ENCODE results near the gene CDK5RAP2.
"Not testable (repeated sequence)": the region's sequence is repeated elsewhere in the genome, so short reads cannot be mapped to it uniquely, and the experiment has no call there.

The CDK5RAP2 gene

DNA sequence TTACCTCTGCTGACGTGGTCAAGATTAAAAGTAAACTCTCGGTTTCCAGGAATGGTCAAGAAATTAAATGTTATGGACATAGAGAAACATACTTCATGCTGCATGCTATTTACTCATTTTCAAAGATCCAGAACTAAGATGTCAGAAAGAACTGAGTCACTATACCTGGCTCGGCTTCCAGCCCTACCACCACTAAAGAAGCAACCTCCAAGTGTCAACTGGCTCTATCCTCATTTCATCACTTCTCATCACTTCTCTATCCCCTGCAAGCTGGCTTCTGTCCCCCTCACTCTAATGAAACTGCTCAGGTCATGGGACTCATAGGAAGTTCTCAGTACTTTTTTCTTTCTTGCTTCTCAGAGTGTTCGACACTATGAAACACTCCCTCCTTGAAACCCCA, 116.2 kb downstream of the CDK5RAP2 start:
- DNase-seq, result no peak

DNA sequence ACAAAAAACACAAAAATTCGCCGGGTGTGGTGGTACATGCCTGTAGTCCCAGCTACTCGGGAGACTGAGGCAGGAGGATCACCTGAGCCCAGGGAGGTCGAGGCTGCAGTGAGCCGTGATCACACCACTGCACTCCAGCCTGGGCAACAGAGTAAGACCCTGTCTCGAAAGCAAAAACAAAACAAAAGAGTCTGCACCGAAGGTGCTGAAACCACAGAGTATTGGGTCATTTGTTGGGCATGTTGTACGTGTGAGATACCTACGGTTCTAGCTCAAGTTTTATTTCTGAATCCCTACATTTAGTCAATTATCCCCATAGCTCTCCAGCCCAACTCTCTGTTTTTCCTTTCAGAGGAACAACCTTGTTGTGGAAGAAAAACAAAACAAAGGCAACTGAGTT, 118.3 kb downstream of the CDK5RAP2 start:
- not testable (repeated sequence) for DNase-seq

DNA sequence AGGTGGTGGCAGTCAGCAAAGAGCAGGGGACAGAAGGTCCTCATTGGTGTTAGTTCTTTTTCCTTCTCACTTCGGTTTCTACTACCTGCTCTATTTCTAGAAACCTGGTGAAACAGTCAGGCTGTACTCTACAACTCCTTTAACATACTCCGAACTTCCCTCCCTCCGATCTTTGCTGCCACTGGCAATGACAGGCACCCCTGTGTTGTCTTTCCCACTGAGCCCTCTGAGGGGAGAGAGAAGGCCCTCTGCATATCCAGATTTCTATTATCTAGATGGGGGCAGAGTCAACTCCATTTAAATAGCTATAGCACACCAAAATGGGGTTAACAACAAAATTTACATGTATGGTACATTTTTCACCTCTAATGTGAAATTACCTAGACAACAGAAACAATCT, 123.7 kb downstream of the CDK5RAP2 start:
- no peak for DNase-seq

DNA sequence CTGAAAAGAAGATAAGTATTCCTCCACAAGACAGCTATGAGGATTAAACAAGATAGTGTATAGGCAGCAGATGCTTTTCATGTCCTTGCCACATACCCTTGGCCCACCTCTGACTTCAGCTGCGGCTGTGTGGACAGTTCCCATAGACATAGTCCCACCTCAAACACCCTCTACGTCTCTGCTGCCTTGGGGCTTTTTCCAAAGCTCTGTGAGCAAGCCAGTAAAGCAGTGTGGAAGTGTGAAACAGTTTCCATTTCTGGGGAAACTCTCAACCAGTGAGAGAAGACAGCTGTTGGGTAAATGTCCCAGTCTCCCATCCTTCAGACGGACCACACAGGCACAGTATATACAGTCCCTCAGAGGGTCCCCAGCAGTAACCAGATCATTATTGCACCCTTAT, 125.5 kb downstream of the CDK5RAP2 start:
- no peak for DNase-seq

DNA sequence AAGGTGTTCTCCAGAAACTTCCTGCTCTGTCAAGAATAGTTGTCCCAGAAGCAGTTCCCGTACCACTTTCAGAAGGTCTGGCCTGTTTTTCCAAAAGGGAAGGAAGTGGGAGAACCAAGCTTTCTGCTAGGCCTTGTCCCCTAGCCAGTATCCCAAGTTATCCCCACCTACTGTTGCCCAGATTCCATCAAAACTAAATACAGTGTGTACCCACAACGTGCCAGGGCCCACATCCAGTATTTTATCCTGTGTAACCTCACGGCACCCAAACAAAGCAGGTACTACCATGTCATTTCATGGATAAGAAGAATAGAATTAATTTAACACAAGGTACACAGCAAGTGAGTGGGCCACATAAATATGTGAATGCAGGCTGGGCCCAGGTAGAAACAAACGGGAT, 126.2 kb downstream of the CDK5RAP2 start:
- no peak for DNase-seq

DNA sequence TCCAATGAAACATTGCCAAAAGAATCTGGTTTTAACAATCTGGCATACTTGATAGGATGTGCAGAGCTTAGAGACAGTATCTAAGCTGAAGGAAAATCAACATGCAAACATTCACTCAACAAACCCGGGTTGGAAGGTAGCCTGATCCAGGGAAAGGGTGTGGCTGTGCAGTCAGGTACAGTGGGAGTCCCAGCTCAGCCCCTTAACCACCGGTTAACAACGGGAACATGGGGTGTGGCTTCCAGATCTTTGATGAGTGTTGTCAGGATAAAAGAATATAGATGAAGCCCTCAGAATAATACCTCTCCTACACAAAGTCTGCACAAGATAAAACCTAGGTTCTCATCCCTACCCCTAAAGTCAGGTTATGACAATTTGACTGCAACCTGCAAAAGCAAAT, 127.3 kb downstream of the CDK5RAP2 start:
- no peak for DNase-seq

DNA sequence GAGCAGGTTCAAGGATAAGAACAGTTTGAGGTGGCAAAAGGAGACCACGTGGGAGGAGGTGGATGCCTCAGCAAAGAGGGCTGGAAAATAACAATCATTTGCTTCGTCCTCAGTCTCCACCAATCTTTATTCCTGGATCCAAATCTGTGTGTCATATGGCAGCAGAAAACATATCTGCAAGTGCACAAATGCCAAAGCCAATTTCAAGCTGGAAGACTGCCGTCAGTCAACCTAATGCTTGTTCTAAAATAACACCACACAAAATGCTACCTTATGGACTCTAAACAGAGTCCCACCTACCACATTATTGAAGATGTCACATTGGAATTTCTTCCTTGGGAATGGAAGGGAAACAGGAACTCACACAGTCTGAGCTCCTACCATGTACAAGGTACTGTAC, 129.1 kb downstream of the CDK5RAP2 start:
- no peak for DNase-seq

DNA sequence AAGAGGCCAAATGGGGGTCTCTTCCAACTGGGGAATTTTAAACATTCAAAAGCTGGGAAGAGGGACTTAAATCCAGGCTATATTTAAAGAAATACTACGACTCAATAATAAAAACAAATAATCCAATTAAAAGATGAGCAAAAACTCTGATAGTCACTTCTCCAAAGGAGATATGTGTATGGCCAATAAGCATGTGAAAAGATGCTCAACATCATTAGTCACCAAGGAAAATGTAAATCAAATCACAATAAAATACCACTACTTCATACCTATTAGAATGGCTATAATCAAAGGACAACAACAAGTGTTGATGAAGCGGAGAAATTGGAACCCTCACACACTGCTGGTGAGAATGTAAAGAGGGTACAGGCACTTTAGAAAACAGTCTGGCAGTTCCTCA, 130.4 kb downstream of the CDK5RAP2 start:
- DNase-seq, result no peak

DNA sequence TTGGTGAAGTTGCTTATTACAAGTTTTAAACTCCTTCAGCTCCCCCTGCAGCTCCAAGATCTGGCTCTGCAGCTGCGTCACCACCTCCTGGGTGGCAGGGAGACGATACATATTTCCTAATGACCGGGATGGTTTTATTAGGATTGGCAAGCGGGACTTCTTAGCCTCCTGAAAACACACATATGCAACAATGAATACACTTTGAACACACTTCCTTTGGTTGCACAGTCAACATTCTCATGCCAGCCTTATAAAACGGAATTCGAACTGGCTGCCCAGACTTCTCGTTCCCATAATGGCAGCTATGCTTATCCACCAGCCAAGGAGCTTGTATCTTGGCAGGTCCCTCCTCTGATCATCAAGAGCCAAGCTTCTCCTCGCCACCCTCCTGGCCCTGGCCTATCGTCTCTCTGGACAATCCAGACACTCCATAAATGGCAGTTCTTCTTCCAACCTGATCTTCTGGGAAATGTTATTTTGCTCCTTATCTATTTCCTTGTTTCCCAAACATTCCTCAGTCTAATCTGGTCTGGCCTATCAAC, 131.9 kb downstream of the CDK5RAP2 start:
- no peak for DNase-seq

DNA sequence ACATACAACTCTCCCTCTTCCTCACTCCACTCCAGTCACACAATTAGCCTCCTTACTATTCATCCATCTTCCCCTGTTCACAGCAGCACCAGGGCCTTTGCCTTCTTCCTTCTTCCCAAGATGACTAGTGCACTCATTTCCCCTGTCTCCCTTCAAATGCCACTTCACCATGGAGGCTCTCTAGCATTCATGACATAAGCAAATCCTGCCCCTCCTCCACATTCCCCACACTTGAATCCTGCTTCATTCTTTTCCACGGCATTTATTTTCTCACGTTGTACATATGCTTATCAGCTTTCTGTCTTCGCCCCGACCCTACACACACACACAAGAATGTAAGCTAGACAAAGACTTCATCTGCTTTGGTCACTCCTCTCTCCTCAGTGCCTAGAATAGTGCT, 133.3 kb downstream of the CDK5RAP2 start:
- DNase-seq, result no peak

DNA sequence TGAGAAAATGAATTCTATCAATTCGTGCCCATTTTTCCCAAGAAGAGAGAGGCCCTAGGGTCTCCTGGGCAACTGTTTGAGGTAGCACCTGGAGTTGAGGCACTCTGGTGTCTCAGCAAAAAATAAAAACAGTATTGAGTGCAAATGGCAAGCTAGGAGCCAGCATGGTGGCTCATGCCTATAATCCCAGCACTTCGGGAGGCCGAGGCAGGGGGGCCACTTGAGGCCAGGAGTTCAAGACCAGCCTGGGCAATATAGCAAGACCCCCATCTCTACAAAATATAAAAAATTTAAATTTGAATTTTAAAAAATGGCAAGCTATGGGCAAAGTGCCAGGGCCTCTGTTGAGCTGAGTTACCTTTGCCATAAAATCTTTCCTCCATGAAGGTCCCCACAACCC, 136.0 kb downstream of the CDK5RAP2 start:
- no peak for DNase-seq

DNA sequence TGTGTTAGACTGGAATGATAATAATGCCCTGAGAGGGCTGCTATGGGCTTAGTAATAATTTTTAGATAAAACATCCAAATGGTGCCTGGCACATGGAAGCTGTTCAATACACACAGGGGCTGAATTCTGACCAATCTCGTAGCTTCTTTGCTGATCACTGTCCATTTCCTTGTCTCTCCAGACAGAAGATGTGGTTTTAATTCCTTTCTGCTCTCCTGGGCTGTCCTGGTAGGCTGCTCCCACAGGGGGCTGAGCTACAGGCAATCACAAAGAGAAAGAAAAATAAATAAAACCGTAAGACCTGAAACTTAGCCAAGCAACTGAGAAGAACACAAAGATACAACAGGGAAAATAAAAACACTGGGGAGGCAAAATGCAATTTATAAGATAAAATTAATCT, 136.5 kb downstream of the CDK5RAP2 start:
- no peak for DNase-seq

DNA sequence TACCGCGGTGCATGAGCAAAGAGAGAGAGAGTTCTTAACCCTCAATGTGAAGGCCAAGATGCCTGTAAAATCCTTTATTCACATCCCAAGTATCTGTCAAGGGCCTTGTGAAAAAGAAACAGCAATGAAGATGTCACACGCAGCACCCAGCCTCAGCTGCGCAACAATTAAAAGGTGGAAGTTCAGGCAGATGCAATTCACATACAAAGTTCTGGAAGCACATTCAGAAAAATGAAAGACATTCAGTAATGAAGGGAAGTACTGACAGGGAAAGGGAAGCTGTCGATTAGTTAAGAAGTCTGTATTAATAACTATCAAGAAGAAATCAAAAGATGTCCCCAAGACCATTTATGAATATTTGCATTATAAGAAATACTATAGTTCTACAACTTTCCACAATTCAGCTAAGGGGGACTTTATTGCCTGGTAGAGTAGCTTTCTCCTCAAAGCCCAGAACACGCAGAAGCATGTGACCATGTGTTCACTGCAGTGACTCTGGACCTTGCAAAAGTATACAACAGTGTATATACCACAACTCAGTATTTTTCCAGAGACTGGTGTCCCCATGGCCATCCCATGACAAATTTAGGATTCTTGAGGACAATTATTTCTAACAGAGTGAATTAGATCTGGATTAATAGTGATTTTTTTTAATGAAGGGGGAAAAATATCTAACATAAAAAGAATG, 137.5 kb downstream of the CDK5RAP2 start:
- no peak for DNase-seq

DNA sequence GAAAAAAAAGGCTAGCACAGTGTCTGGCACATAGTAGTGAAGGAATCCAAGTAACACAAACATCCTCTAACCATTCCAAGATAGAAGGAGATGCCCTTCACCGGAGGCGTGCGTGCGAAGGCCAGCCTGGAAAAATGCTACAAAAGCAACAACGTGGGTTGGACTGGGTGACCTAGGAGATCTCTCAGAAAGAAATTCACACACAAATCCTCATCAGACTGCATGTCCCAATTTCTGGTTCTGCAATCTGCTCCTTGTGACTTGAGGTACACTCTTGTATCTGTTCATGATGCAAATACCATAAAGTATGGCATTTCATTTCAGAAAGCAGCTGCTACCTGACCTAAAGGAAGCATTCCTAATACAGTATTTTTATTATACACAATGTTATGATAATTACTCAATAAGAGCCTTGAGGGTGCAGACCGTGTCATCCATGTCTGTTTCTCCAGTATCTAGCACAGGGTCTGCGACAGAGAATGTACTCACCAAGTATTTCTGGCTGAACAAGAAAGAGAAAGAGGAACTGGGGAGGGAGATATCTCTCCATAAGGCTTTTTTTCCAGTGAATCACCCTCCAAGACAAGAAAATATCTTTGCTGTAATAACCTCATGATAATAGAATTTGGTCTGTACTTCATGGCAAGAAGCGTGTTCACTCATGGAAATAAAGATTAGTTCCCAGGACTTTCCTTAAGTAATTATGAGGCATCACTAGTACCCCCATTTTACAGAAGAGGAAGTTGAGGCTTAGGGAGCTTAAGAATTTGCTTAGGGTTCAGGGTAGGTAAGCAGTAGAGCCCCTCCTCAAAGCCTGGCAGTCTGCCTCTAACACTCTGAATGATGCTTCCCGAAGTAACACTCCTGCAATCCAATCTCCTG, 138.3 kb downstream of the CDK5RAP2 start:
- DNase-seq, result no peak

DNA sequence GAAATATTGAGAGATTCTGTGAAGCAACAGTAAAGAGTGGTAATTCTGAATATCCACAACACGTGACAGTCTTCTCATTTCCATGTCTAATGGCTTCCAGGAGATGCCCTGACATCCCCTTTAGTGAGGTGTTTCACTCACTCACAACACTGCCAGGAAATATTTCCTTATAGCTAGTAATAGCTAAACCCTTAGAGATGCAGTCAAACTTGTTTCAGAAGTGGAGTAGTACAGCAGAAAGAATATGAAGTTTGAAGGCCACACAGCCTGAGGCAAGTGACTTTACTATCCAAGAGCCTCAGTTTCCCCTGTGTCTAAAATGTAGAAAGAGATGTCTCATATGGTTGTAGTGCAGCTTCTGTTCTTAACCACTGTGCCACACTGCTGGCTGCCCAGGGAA, 139.2 kb downstream of the CDK5RAP2 start:
- no peak for DNase-seq

DNA sequence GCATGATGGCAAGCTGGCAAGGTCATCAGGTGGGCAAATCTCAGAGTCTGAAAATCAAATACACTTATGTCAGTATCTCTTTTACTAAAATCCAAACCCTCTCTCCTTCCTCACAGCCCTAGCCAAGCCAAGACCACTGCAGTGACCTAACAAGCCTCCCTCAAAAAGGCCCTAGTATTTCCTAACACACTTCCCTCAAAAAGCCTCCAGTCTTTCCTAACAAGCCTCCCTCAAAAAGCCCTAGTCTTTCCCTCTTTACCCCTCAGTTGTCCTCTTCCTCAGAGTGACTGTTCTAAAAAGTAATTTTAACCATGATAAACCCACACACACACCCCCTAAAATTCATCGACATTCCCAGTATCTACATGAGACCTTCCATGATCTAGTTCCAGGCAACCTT, 140.0 kb downstream of the CDK5RAP2 start:
- no peak for DNase-seq

DNA sequence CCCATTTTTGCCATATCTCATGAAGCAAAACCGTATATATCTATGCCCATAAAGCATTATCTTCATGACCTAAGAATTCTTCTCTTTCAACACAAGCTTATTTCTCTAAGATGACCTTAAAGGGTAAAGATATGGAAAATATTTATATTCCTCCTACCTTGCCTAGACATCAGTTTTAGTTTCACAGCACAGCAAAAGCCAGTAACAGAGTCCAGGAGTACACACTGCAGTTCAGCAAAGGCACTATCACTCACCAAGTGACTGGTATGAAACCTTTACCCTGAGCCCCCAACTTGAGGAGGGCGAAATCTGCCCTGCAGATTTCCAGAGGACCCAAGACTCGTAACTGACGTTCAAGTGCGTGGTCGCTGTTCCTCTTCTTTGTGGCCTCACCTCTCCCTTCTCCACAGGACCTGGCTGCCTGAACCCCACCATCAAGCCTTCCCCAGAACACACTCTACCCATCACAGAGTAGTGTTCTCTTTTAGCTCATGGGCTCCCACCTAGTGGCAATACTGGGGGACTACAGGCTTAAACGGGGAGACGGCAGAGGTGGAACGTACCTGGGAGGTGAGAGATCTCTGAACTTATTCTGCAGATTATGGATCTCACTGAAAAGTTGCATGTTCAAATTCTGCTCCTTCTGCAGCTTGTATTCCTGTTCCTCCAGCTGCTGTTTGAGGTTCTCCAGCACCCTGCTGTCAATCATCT, 141.0 kb downstream of the CDK5RAP2 start:
- no peak for DNase-seq

DNA sequence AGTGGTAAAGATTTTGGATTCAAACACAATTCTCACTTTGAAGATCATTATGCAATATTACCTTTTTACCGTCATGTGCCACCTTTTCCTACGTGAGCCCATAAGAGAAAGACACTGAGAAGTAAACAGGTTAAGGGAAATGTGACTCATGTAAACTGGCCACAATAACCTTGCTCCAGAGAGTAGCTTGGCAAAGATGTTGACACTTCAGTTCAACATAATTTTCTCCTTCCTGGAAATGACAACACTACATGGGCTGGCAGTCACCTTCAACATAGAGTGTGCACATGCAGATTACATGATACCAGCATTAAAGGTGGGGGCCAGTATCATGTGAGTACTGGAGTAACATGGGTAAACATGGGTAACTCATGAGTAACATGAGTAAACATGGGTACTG, 141.9 kb downstream of the CDK5RAP2 start:
- DNase-seq, result no peak

DNA sequence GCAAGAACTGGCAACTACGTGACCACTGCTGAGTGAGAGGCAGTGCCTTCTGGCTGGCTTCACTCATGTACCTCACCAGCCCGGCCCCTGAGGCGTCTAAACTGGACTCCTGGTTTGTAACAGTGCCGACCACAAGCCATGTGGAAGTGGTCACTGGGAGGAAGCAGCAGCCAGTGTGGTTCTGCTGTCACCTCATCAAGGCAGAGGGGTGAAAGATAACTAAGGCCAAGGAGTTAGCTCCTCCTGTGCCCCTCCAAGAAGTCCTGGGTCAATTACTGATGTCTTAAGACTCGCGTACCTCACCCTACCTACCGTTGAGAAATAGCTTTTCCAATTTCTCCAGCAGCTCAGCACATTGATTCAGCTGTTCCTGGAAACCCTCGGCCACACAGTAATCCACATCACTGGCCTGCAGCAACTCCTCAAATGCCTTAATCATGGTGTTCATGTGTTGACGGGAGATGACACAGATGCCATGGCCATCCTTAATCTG, 142.9 kb downstream of the CDK5RAP2 start:
- no peak for DNase-seq

DNA sequence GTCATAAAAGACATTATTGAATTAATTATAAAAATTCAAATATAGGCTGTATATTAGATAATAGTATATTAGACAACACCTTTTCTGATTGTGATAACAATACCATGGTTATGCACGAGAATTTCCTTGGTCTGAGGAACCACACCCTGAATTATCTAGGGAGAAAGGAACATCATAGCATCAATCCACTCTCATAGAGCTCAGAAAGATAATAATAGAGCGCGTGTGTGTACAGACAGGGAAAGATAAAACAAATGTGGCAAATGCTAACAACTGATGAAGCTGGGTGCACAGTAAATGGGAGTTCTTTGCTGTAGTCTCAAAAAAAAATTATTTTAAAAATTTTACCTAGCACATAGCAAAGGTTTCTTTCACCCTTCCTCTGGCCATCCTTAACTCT, 143.5 kb downstream of the CDK5RAP2 start:
- no peak for DNase-seq

DNA sequence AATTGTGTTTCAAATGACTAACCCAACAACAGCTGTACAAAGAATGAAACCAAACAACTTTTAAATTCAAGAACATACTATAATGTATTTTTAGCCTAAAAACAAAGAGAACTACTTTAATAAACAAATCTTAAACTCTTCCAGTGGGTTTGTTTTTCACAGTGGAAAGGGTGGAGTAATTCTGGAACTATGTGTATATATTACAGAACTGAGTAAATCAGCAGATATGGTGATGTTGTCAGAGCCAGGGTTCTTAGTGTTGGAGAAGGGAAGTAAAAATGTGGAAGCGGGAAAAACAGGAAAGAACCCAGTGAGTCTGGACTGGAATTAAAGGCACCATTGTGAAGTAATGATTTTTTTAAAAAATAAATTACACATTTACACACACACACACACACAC, 144.9 kb downstream of the CDK5RAP2 start:
- DNase-seq, result no peak

DNA sequence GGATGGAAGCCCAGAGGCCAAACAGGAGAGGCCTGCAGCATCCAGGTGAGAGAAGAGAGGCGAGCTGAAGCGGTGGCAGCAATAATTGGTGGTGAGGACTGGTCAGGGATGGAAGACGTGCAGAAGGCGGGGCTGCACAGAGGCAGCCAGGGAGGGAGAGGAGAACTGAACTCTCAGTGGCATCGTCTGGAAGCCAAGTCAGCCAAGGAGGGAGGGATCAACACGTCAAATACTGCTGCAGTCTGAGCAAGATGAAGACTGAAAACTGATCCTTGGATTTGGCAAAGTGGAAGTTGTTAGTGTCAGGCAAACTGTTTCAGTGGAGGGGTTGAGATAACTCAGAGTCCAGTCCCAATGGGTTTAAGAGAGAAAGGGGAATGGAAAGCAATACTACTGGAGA, 145.4 kb downstream of the CDK5RAP2 start:
- no peak for DNase-seq

DNA sequence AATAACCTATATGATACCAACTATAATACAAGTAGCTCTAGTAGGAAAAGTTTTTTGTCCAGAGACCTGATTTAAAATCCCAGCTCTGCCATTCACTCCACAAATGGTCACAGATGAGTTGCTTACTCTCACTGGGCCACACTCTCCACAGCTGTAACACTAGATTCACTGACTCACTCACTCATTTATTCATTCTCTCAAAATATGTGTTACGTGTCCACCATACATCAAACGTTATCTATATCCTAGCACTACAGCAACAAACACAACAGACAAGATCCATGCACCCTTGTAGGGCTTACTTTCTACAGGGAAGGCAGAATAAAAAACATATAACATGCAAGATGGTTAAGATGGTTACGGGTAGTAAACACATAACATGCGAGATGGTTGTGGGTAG, 146.3 kb downstream of the CDK5RAP2 start:
- no peak for DNase-seq
